NB4 (cell line): ENCODE measurements around the gene TMEM86B.

Experiments used
- CTCF ChIP-seq: IDR thresholded peaks from one replicate; pipeline ENCODE4 v1.5.1; 2012; ENCODE audit warnings: low read depth, low read length
- MAX ChIP-seq: IDR thresholded peaks from 2 replicates; pipeline ENCODE4 v1.6.1; 2011; ENCODE audit warnings: low read depth, low read length
- POLR2A ChIP-seq: IDR thresholded peaks from 2 replicates; pipeline ENCODE4 v1.6.1; 2011; ENCODE audit warnings: mild to moderate bottlenecking; ENCODE audit not compliant: insufficient read length; ENCODE audit errors: extremely low read depth

- TF ChIP-seq CTCF, result no peak
- TF ChIP-seq POLR2A, result no peak
- no peak for TF ChIP-seq MAX
These were observed 1.8 kb upstream of the TMEM86B start for GRCh38 chr19:55230329-55230728.
